ENCODE measurements around the gene FRMD4A.

Gene FRMD4A

DNA sequence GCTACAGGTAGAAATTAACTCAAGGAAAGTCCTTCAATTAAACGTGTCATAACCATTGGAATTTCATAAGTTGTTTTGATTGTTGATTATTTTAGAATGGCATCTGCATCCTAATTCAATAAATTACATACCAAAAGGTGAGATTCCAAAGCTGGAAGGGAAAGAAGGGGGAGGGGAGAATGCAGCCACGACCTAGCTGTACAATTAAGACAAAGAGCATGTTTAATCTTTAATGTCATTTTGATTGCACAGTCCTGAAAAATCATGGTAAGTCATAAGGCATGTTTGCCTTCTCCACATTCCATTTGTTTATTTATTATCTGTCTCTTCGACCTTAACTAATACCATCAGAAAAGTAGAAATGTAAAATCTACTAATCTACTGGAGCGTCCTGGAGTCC lies 358.1 kb downstream of the FRMD4A start:
- TF ChIP-seq, protein P1, sequence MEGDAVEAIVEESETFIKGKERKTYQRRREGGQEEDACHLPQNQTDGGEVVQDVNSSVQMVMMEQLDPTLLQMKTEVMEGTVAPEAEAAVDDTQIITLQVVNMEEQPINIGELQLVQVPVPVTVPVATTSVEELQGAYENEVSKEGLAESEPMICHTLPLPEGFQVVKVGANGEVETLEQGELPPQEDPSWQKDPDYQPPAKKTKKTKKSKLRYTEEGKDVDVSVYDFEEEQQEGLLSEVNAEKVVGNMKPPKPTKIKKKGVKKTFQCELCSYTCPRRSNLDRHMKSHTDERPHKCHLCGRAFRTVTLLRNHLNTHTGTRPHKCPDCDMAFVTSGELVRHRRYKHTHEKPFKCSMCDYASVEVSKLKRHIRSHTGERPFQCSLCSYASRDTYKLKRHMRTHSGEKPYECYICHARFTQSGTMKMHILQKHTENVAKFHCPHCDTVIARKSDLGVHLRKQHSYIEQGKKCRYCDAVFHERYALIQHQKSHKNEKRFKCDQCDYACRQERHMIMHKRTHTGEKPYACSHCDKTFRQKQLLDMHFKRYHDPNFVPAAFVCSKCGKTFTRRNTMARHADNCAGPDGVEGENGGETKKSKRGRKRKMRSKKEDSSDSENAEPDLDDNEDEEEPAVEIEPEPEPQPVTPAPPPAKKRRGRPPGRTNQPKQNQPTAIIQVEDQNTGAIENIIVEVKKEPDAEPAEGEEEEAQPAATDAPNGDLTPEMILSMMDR (conservative IDR thresholded peaks at IDR 0.05), result no peak
- no peak overlapping the region for H3K27ac ChIP-seq

DNA sequence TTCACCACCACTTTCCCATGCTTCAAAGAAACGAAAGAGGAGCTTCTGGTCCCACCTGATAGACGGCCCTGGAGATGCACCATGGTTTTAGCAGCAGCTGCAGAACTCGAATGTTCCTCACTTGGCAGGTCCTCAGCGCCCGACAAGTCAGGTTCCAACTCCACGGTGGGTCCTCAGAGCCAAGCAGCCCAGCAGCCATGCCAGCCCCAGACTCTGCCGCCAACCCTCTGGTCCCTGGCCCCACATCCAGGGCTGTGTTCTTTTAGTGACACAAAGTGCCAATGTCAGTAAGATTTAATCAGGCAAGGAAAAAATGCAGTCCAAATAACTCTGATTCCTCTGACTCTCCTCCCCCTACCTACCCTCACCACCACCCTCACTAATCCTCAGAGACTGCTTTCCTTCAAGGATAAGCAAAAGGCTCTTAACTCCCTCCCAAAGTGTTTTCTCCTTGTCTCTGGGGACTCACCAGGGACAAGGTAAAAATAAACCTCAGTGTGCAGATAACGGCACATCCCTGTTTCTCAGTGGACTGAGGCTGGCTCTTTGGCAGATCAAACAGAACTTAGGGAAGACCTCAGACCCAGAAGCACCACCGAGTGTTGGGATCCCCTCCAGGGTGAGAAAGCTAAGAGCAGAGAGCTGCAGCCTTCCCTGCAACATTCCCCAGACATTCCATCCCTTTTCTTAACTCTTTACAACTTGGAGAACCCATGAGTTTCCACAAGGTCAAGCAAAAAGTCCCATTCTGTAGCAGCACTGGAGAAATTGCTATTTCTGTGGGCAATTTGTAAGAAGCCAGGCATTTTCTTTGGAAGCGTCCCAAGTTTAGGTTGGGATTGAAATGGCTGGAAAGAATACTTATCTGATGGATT lies 358.9 kb downstream of the FRMD4A start:
- TF ChIP-seq, protein P1 (conservative IDR thresholded peaks at IDR 0.05), result no peak
- H3K27ac ChIP-seq, result no peak overlapping the region

- no peak overlapping the region for H3K27ac ChIP-seq
- TF ChIP-seq, protein P1 (conservative IDR thresholded peaks at IDR 0.05), result no peak
Measured at GRCh38 chr10:13970957-13971353, 359.8 kb downstream of the FRMD4A start.

GRCh38 chr10:13970236-13970956 lies 360.3 kb downstream of the FRMD4A start:
- no peak overlapping the region for H3K27ac ChIP-seq
- TF ChIP-seq, protein P1 (conservative IDR thresholded peaks at IDR 0.05), result no peak

DNA sequence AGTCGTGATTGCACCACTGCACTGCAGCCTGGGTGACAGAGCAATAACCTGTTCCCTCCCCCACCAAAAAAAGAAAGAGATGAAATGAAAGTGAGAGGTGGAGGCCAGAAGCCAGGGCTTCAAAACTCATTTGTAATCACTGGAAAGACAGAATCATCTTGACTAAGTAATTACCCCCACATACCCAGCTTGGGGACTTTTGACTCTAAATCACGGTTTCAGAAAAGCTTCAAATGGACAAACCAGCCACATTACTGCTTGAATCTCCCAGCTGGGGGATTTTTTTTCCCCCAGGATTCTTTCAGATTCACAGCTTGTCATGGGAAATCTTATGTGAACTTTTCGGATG lies 361.0 kb downstream of the FRMD4A start:
- H3K27ac ChIP-seq, result no peak overlapping the region
- TF ChIP-seq, protein P1 (conservative IDR thresholded peaks at IDR 0.05), result no peak

DNA sequence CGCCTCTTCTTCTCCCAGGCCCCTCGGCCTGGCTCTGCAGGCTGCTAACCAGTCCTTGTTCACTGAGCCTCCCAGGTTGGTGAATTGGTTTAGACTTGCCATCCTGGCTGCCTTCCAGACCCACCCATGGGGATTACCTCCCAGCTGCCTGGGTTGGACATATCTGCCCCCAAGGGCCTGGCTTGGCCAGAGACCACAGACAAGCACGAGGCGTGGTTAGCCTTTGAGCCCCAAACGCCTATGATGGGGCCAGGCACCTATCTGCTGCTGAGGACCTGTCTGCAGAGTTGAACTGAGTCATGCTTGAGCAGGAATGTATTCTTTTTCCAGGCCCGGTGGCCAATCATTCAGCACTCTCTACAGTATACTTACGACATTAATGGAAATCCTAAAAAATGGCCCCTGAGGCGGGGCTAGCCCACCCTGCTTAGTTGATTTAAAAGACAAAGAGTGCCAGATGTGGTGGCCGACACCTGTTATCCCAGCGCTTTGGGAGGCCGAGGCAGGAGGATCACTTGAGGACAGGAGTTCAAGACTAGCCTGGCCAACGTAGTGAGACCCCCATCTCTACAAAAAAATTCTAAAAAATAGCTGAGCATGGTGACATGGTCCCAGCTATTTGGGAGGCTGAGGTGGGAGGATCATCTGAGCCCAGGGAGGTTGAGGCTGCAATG lies 361.5 kb downstream of the FRMD4A start:
- TF ChIP-seq, protein P1 (conservative IDR thresholded peaks at IDR 0.05), result no peak
- H3K27ac ChIP-seq, result no peak overlapping the region

DNA sequence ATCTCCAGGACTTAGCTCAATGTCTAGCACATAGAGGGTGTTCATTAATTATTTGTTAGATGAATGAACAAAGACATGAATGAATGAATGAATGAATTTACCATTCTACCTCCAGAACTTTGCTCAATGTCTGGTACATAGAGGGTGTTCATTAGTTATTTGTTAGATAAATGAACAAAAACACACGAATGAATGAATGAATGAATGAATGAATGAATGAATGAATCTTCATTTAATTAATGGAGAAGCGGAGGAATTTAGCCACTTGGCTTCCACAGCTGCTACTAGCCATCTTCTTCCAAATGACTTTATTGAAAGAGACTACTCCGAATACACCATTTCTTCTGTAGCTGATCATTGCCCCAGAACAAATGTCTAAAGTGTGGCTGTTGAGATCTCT lies 368.9 kb downstream of the FRMD4A start:
- H3K27ac ChIP-seq, result no peak overlapping the region
- TF ChIP-seq, protein P1 (conservative IDR thresholded peaks at IDR 0.05), result no peak

Measured in VCaP (cell line).